Osteoblast (primary cell): ENCODE data around the gene SYT14. TPM values are rescaled to one million over a fixed set of nuclear protein-coding genes. Genes with fewer than 3 reads are reported as not detected.

Source experiments
- DNase-seq: peaks from one replicate; pipeline ENCODE4 v3.0.0; 2011; ENCODE audit warnings: low spot score, mixed read lengths; ENCODE audit not compliant: insufficient read length; ENCODE audit errors: missing footprints
- H2AFZ ChIP-seq: 2 replicates; pipeline ENCODE4 v1.6.0; 2011; ENCODE audit warnings: mild to moderate bottlenecking, low read length
- H3K27ac ChIP-seq: 2 replicates; pipeline ENCODE4 v1.5.1; 2011; ENCODE audit warnings: mild to moderate bottlenecking, low read depth, low read length, moderate library complexity
- H3K27me3 ChIP-seq: 2 replicates; pipeline ENCODE4 v1.6.0; 2012; ENCODE audit warnings: mild to moderate bottlenecking, control low read depth, inconsistent platforms, low read length, moderate library complexity; ENCODE audit not compliant: insufficient read depth
- H3K36me3 ChIP-seq: 2 replicates; pipeline ENCODE4 v1.5.1; 2011; ENCODE audit warnings: mild to moderate bottlenecking, low read length, control low read depth, moderate library complexity; ENCODE audit not compliant: insufficient read depth
- H3K4me1 ChIP-seq: 2 replicates; pipeline ENCODE4 v1.5.1; 2011; ENCODE audit warnings: mild to moderate bottlenecking, low read length, control low read depth, moderate library complexity; ENCODE audit not compliant: insufficient read depth
- H3K4me2 ChIP-seq: 2 replicates; pipeline ENCODE4 v1.6.0; 2011; ENCODE audit warnings: mild to moderate bottlenecking, low read length; ENCODE audit not compliant: insufficient read depth
- H3K4me3 ChIP-seq: fragments of 200-600 bp; sonication (generic); 3 replicates; pipeline ENCODE4 v1.5.1; 2012; ENCODE audit warnings: mild to moderate bottlenecking, low read length, inconsistent platforms; ENCODE audit not compliant: insufficient read depth
- H3K79me2 ChIP-seq: 2 replicates; pipeline ENCODE4 v1.6.0; 2012; ENCODE audit warnings: mild to moderate bottlenecking, low read length, control low read depth, inconsistent platforms; ENCODE audit not compliant: insufficient read depth
- H3K9me3 ChIP-seq: 2 replicates; pipeline ENCODE4 v1.5.1; 2011; ENCODE audit warnings: low read depth, low read length, control low read depth
- H4K20me1 ChIP-seq: 2 replicates; pipeline ENCODE4 v1.6.0; 2012; ENCODE audit warnings: mild to moderate bottlenecking, low read length, control low read depth; ENCODE audit not compliant: insufficient read depth
- total RNA-seq: library from RNA; depleted of rRNA; stranded (reverse); fragments of >200 nt; gene quantifications from 2 replicates; pipeline ENCODE4 v1.2.3, GENCODE V29; 2012
- TF ChIP-seq, protein P1 (sequence below): IDR thresholded peaks from 2 replicates; pipeline ENCODE4 v1.5.1; 2011; ENCODE audit warnings: mild to moderate bottlenecking, low read depth, low read length, moderate library complexity; ENCODE audit errors: extremely low read depth

SYT14 gene
- total RNA-seq, 1 donor, result 0.36 TPM

GRCh38 chr1:210117681-210118170 is 179.7 kb downstream of the SYT14 start:
- no peaks in the 10 kb centered on the region for H3K79me2 ChIP-seq
- TF ChIP-seq, protein P1, sequence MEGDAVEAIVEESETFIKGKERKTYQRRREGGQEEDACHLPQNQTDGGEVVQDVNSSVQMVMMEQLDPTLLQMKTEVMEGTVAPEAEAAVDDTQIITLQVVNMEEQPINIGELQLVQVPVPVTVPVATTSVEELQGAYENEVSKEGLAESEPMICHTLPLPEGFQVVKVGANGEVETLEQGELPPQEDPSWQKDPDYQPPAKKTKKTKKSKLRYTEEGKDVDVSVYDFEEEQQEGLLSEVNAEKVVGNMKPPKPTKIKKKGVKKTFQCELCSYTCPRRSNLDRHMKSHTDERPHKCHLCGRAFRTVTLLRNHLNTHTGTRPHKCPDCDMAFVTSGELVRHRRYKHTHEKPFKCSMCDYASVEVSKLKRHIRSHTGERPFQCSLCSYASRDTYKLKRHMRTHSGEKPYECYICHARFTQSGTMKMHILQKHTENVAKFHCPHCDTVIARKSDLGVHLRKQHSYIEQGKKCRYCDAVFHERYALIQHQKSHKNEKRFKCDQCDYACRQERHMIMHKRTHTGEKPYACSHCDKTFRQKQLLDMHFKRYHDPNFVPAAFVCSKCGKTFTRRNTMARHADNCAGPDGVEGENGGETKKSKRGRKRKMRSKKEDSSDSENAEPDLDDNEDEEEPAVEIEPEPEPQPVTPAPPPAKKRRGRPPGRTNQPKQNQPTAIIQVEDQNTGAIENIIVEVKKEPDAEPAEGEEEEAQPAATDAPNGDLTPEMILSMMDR, result no peak
- H3K36me3 ChIP-seq, result no peaks in the 10 kb centered on the region
- H3K4me3 ChIP-seq, result no peak overlapping the region
- H3K27ac ChIP-seq, result no peak overlapping the region
- H3K4me2 ChIP-seq, result no peak overlapping the region
- no peak for DNase-seq
- H3K27me3 ChIP-seq, result peaks cover 4% of the 10 kb centered on the region
- H3K9me3 ChIP-seq, result no peaks in the 10 kb centered on the region
- no peak overlapping the region for H2AFZ ChIP-seq
- no peaks in the 10 kb centered on the region for H4K20me1 ChIP-seq
- H3K4me1 ChIP-seq, result no peaks in the 10 kb centered on the region

DNA sequence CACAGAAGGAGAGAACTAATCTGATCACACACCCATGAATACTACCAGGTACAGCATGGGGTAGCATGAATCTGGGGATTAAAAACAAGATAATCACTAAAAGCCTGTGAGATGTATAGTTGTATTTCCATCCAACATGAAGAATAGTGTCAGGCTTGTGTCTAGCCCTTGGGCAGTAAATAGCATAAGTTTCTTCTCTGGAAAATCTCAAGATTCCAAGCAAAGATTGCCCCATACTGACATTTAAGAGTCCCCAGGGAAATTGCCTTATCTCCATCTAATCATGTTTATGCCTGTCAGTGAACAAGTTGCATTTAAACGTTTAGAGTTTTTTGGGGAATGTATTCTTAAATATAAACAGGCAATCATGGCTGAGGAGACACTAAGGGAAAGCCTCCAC is 185.4 kb downstream of the SYT14 start:
- H3K9me3 ChIP-seq, result no peaks in the 10 kb centered on the region
- no peaks in the 10 kb centered on the region for H3K4me1 ChIP-seq
- H3K4me2 ChIP-seq, result no peak overlapping the region
- H3K4me3 ChIP-seq, result no peak overlapping the region
- H2AFZ ChIP-seq, result no peak overlapping the region
- no peak for DNase-seq
- H3K79me2 ChIP-seq, result no peaks in the 10 kb centered on the region
- no peaks in the 10 kb centered on the region for H4K20me1 ChIP-seq
- H3K27me3 ChIP-seq, result peaks cover 15% of the 10 kb centered on the region
- H3K27ac ChIP-seq, result no peak overlapping the region
- TF ChIP-seq, protein P1, result no peak
- no peaks in the 10 kb centered on the region for H3K36me3 ChIP-seq

DNA sequence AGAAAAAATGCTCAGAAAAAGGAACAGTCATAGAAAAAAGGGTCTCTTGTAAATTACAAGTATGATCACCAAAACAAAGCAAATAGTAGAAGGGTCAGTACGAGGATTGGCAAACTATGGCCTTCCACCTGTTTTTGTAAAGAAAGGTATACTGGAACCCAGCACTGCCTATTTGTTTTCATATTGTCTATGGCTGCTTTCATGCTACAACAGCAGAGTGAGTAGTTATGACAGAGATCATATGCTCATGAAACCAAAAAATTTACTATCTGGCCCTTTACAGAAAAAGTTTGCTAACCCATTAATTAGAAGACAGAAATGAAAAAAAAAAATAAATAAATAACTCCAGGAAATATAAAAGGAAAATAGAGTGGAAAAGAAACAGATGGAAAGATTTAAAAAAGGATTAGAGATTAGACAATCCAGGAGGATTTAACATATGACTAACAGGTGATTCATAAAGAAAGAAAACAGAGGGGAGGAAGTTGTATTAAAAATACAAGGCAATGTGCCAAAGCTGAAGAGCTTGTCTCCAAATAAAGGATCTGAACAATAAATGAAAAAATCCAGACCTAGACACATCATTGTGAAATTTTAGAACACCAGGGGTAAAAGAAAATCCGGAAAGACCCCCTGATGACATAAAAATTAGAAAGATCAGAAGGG is 186.0 kb downstream of the SYT14 start:
- TF ChIP-seq, protein P1, result no peak
- Histone ChIP-seq H3K4me1 (no peaks in the 10 kb centered on the region), H3K27ac (no peak overlapping the region), H3K9me3 (no peaks in the 10 kb centered on the region), H3K36me3 (no peaks in the 10 kb centered on the region), H2AFZ (no peak overlapping the region), H3K79me2 (no peaks in the 10 kb centered on the region), H4K20me1 (no peaks in the 10 kb centered on the region), H3K4me2 (no peak overlapping the region), H3K4me3 (no peak overlapping the region), H3K27me3 (peaks cover 15% of the 10 kb centered on the region)
- peak; percentile 10 for DNase-seq

DNA sequence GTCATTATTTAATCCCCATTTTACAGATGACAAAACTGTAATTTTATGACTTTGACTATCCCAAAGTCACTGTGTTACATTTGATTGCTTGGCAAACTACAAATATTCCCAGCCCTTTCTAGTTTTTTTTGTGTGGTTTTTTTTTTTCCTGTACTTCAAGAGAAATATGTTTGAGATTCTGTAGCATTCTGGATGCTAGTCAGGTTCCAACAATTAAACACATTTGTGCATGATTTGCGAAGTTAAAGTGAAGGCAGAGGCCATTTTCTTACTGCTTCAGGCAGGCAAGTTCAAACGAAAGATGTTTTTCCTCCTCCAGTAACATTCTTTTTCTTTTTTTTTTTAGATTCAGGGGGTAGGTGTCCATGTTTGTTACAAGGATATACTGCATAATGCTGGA is 186.7 kb downstream of the SYT14 start:
- no peak for DNase-seq
- H3K4me2 ChIP-seq, result no peak overlapping the region
- no peaks in the 10 kb centered on the region for H3K36me3 ChIP-seq
- H3K27ac ChIP-seq, result no peak overlapping the region
- H3K79me2 ChIP-seq, result no peaks in the 10 kb centered on the region
- H3K4me3 ChIP-seq, result no peak overlapping the region
- H3K9me3 ChIP-seq, result no peaks in the 10 kb centered on the region
- TF ChIP-seq, protein P1, result no peak
- H3K4me1 ChIP-seq, result no peaks in the 10 kb centered on the region
- peaks cover 12% of the 10 kb centered on the region for H3K27me3 ChIP-seq
- no peak overlapping the region for H2AFZ ChIP-seq
- H4K20me1 ChIP-seq, result no peaks in the 10 kb centered on the region
